Measurements from ENCODE around the gene AMH.

GRCh38 chr19:2226840-2227360, 22.2 kb upstream of the AMH start:
- TF ChIP-seq CTCF (IDR thresholded peaks at IDR 0.05; ENCODE audit: low read depth, low read length) (no peak), EZH2phosphoT487 (IDR thresholded peaks at IDR 0.05; ENCODE audit: low read depth) (no peak)
